Stimulated activated CD4-positive, alpha-beta T cell treated with anti-CD3 and anti-CD28 coated beads, Interleukin-15, amount 100 ng/mL, for 48 hours (primary cell): Measurements from ENCODE around the gene DIPK1A.

Experiments
- DNase-seq, 2 donors: peaks; one replicate each; pipeline ENCODE4 v3.0.0-alpha.2; 2020; ENCODE audit warnings: low read depth in 2 of 2

The DIPK1A gene

GRCh38 chr1:92803140-92803887 is 157.9 kb downstream of the DIPK1A start:
- DNase-seq: no peak

- DNase-seq: no peak
Measured at GRCh38 chr1:92797961-92798360, 163.3 kb downstream of the DIPK1A start.

- no peak for DNase-seq
Measured at GRCh38 chr1:92797297-92797696, 164.0 kb downstream of the DIPK1A start.

GRCh38 chr1:92795166-92795565 is 166.1 kb downstream of the DIPK1A start:
- no peak for DNase-seq

- no peak for DNase-seq
Measured at GRCh38 chr1:92792340-92792782, 168.9 kb downstream of the DIPK1A start.
